Measurements from ENCODE around the gene HOGA1.

GRCh38 chr10:97583476-97583875 is 713 bp upstream of the HOGA1 start:
- TF ChIP-seq CTCF (IDR thresholded peaks at IDR 0.05): no peak
- TF ChIP-seq SMAD3 (CRISPR knock-in tag; IDR thresholded peaks at IDR 0.05; ENCODE audit: borderline replicate concordance): no peak
- no peak for TF ChIP-seq CREB1 (CRISPR knock-in tag; IDR thresholded peaks at IDR 0.05)
- no peak for TF ChIP-seq JUN (CRISPR knock-in tag; IDR thresholded peaks at IDR 0.05)
- no peak for TF ChIP-seq CDX4 (CRISPR knock-in tag; IDR thresholded peaks at IDR 0.05; ENCODE audit: borderline replicate concordance)
- no peak for TF ChIP-seq SP1 (CRISPR knock-in tag; conservative IDR thresholded peaks at IDR 0.05)
